Stimulated activated CD8-positive, alpha-beta memory T cell treated with anti-CD3 and anti-CD28 coated beads, Interleukin-7, amount 100 ng/mL, for 4 hours (primary cell): ENCODE measurements around the gene GRK3.

Source experiments
- DNase-seq, 2 donors: peaks; one replicate each; pipeline ENCODE4 v3.0.0-alpha.2; 2020; ENCODE audit warnings: low read depth in 2 of 2

The GRK3 gene

GRCh38 chr22:25663654-25664053, 99.2 kb downstream of the GRK3 start:
- no peak for DNase-seq

- no peak for DNase-seq
Observed at GRCh38 chr22:25666308-25666707, 101.8 kb downstream of the GRK3 start.

DNA sequence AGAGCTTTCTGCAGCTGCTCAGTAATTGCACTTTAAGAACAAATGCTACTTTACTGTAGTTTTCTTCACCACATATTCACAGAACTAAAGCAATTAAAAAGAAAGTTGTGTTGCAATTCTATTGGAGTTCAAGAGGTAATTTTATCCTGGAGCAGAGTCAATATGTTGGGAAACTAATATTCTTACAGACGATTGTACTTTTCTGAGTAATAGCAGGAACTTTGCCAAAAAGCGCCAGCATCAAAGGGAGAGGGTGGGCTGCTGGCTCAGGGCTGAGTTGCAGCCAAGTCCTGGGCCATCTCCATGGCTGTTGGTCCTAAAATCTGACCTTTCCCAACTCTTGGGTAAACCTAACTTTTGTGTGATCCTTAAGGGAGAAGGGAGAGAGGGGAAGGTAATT, 104.0 kb downstream of the GRK3 start:
- no peak for DNase-seq

DNA sequence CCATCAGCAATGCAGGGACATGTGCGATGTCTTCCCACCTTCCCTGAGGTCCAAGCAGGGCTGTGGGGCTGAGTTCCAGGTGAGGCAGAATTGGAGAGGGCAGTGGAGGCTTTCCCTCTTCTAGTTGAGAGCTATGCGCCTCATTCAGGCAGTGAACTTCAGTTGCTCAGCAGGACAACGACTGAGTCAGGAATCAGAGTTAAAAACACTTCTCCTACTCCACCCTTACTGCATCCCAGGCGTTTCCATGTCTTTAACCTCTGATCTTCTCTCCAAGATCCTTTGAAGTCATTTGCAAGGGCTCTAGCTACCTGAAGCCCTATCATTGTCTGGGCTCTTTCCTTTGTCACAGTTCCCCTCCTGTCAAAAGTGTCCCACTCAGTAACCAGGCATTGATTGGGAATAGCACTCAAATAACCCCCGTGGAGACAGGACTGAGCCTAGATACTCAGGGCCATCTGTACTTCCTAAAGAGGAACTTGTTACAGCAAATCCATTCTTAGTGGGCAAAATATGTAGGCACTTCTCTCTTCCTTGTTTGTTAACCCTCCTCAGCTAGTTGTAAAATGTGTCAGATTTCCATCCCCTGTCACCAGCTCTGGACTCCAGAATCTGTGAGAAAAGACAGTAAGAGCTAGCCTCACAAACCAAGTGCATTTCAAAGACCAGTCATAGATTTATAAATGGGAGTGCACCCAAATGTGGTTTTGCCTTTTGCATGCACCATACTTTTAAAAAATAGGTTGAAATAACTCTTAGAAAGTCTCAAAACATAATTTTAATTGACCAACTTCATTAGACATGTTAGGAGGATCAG, 105.0 kb downstream of the GRK3 start:
- DNase-seq: no peak

DNA sequence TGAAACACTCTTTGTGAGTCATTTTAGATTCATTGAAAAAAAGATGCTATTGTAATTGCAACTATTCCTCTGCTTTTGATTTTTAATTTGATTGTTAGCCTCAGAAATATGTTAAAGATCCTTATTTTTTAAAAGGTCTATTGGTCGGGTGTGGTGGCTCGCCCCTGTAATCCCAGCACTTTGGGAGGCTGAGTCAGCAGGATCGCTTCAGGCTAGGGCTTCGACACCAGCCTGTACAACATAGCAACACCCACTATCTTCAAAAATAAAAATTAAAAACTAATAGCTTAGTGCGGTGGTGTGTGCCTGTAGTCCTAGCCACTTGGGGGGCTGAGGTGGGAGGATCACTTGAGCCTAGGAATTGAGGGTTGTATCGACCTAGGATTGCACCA, 105.6 kb downstream of the GRK3 start:
- no peak for DNase-seq

DNA sequence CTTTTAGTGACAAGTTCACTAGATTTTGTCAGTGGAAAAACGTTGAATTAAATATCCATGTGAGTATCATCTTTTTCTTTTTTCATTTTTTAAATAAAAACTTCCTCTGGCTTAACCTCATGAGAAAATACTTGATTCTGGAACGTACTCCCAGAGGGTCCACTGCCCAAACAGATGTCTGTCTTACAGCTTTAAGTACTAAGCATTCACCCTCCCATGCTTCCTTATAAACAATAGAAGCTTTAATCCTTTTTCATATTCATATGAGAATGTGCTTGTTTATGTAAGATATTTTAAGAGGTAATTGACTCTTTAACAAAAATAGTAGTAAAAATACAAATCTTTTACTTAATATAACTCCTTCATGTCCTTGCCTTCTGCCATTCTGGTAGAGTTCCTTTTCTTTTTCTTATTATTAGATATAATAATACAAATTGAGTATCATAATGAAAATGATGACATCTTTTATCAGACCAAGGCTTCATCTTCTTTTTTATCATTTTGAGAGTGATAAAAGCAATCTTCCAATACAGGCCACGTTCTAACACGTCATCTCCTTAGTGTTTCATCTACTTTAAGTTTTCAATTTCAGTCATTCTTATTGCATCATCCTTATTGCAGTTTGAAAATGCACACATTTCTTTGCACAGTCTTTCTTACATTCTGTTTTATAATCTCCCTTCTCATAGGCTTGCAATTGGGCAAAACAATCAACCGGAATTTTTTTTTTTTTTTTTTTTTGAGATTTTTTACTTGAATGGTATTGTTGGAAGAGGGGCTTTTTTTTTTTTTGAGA, 108.0 kb downstream of the GRK3 start:
- DNase-seq: no peak

DNA sequence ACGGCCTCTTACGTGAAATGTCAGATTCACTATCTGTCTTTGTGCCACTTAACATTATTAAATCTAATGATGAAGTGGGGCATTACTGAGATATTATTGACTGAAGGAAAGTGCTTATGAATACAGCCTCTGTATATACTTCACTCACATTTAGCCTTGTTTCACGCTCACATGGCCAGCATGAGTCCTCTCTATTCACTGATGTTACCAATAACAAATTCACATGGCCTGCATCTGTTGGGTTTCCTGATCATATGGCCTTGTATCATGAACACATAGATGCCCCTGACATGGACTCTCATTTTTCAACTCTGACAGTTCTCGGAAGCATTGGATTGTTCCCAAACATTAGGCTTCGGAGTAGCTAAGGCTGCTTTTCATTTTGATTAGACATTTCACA, 109.2 kb downstream of the GRK3 start:
- DNase-seq: no peak

GRCh38 chr22:25677631-25678030, 113.2 kb downstream of the GRK3 start:
- no peak for DNase-seq

GRCh38 chr22:25680051-25680450, 115.6 kb downstream of the GRK3 start:
- no peak for DNase-seq

- DNase-seq: no peak
Observed at GRCh38 chr22:25680956-25681355, 116.5 kb downstream of the GRK3 start.

DNA sequence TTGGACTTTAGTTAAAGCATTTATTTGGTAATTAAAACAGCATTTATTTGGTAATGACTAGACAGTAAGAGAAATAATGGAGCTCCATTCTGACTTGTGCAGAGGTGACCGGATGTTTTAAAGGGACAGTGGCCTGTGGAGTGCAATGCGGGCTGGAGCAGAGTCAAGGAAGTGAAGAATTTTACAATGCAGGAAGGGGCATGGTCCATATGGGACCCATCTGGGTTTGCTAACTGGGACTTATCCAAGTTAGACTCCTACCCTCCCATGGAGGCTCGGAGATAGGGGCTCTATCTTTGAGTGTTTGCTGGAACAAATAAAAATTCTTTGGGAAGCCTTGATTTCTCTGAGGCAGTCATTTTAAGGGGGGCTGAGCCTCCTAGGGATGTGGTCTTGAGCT, 117.6 kb downstream of the GRK3 start:
- no peak for DNase-seq

GRCh38 chr22:25688627-25689026, 124.2 kb downstream of the GRK3 start:
- no peak for DNase-seq

DNA sequence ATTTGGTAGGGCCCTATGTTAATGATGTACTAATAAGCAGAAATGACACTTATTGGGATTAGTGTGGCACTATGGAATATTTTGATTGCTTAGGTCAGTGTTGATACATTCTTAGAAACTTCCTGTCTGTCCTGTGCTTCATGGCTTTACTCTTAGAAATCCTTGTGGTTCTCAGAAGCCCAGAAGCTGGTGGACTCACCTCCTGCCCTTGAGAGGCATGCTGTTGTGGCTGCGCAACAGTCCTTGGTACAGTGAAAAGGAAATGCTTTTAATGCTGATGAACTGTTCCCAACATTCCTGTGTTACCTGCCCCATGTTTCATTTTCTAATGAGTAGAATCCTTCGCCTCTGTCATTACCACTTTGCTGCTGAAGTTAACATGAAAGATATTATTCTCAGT, 125.2 kb downstream of the GRK3 start:
- DNase-seq: no peak

DNA sequence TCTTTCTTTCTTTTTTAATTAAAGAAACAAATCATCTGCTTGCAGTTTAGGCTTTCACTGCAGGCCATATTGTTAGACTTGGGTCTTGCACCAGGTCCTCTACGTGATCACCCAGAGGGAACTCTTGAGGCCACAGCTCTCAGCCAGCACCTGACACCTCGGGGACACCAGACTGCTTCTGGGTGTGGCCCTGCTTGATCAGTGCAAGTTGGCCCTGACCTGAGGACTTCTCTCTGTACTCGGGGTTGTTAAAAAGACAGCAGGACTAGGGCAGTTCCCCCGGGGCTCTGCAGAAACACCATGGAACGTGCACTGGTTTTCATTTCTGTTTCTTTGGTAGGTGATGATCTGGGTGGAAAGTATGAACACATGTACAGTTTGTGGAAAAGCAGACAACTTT, 126.3 kb downstream of the GRK3 start:
- DNase-seq: no peak

DNA sequence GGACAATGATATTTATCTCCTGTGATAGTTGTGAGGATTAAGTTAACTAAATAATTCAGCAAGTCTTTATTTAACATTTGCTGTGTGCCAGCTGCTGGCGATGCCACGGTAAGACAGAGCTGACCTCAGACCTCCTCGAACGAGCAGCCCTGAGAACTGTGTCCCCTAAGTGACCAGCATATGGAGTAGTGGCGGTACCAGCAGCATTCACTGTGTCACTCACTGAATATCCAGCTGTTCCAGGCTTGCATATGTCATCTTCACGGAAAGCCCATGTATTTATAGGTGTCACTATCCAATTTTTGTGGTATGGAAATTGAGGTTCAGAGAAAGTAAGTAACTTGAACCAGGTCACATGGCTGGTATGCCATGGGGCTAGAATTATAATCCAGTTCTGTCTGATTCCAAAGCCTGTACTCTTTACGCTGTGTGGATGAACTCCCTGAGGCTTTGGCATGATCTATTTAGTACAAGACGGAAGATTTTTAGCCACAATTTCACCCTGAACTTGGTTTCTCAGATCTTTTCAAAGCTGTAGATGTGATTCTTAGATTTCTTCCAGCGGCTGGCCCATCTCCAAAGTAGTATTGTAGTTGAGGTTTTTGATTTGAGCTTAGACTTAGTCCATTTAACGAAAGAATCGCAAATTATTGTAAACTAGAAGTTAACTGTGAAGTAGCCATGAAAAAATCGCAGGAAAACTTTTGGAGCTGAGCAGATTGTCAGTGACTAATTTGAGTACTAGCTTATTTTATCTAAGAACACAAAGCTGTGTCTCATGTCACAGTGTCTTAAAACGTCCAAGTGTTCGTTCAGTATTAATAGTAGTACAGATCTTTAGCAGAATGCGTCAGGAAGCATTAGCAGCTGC, 128.2 kb downstream of the GRK3 start:
- DNase-seq: no peak

- DNase-seq: no peak
Observed at GRCh38 chr22:25693268-25693565, 128.7 kb downstream of the GRK3 start.

GRCh38 chr22:25694196-25694907, 129.9 kb downstream of the GRK3 start:
- no peak for DNase-seq

GRCh38 chr22:25695146-25695545, 130.7 kb downstream of the GRK3 start:
- no peak for DNase-seq

DNA sequence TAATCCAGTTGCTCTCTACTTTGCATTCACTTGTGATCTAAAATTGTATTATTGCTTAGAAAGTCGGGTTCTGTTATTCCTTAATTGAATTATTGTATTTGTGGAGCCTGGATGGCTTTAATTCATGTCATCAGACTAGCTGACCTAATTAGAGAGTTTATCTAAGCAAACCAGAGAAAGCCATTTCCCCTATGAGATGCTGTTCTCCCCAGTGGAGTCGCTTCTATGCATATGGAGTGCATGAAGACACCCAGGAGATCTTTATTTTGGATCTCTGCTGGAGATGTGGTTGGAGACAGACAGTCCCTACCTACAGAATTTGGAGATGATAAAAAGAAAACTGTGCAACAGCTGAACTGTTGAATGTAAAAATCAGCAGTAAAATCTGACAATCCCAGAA, 132.3 kb downstream of the GRK3 start:
- no peak for DNase-seq

- DNase-seq: no peak
Observed at GRCh38 chr22:25697181-25697664, 132.7 kb downstream of the GRK3 start.

DNA sequence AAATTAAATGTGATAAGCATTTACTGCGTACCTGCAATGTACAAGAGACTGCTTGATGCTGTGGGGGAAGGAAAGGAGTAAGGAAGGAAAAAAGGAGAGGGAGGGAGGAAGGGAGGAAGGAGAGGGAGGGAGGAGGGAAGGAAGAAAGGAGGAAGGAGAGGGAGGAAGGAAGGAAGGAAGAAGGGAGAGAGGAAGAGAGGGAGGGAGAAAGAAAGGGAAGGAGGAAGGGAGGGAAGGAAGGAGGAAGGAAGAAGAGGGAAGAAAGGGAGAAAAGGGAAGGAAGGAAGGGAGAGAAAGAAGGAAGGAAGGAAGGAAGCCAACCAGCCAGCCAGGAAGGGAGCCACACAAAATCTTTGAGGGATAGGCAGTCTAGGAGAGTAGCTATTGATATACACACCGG, 133.5 kb downstream of the GRK3 start:
- DNase-seq: no peak

- no peak for DNase-seq
Observed at GRCh38 chr22:25698461-25698860, 134.0 kb downstream of the GRK3 start.
